Ovary (tissue), 9 donors: ENCODE measurements around the gene KIF1A. TPM values are rescaled to one million over a fixed set of nuclear protein-coding genes. Genes with fewer than 3 reads are reported as not detected.

Source experiments
- DNase-seq, 5 donors: peaks; one replicate each; pipeline ENCODE4 v3.0.0-alpha.2; 2019 to 2020
- H3K27ac ChIP-seq, 2 donors: fragments of 200-600 bp; one replicate each; pipeline versions ENCODE4 v1.5.1 to v1.8.0; 2019 to 2022
- H3K27me3 ChIP-seq: fragments of 200-600 bp; one replicate; pipeline ENCODE4 v1.8.0; 2022
- H3K36me3 ChIP-seq: fragments of 200-600 bp; sonication (generic); one replicate; pipeline ENCODE4 v1.5.1; 2019
- H3K4me1 ChIP-seq: one replicate; pipeline ENCODE4 v1.8.1; 2013; ENCODE audit warnings: mild to moderate bottlenecking, moderate library complexity; ENCODE audit not compliant: insufficient read depth
- H3K4me3 ChIP-seq: fragments of 200-600 bp; sonication (generic); one replicate; pipeline ENCODE4 v1.5.1; 2017
- H3K9me3 ChIP-seq, 2 donors: fragments of 200-600 bp in 1 of 2; sonication (generic) in 1 of 2; one replicate each; pipeline versions ENCODE4 v1.5.1 to v1.8.1; 2013 to 2019; ENCODE audit warnings: mild to moderate bottlenecking in 1 of 2, moderate library complexity in 1 of 2
- CTCF ChIP-seq, 3 donors: fragments of 450-650 bp in 2 of 3; fragments of 200-600 bp in 1 of 3; IDR thresholded peaks; one replicate each; pipeline versions ENCODE4 v1.5.1 to v1.8.0; 2016 to 2022; ENCODE audit warnings: antibody characterized with exemption in 3 of 3, mild to moderate bottlenecking in 1 of 3
- EP300 ChIP-seq: sonication (generic); formaldehyde crosslinking; IDR thresholded peaks from one replicate; pipeline ENCODE4 v1.6.1; 2017; ENCODE audit warnings: antibody characterized with exemption
- POLR2A ChIP-seq: fragments of 450-650 bp; IDR thresholded peaks from one replicate; pipeline ENCODE4 v1.6.1; 2017; ENCODE audit warnings: antibody characterized with exemption, mild to moderate bottlenecking, moderate library complexity
- WGBS, 3 donors: extraction: QIAGEN DNeasy Blood & Tissue Kit in 1 of 3; methylation state at CpG; one replicate each; pipeline versions ENCODE4 v1.1.5 to v1.1.7; 2013 to 2017; 5-methylcytosine and 5-hydroxymethylcytosine counted together
- intact Hi-C, 4 donors: fragments of 100-400 bp; cut with DNase I; formaldehyde crosslinking; loops; one replicate each; pipeline versions ENCODE4 v1.11.0 to v1.15.1; 2022 to 2023
- polyA plus RNA-seq, 2 donors: library from polyadenylated mRNA; stranded (reverse); fragments of 200-250 nt in 1 of 2; fragments of 350-450 nt in 1 of 2; fragmentation: Illumina TruSeq in 1 of 2; extraction: RNeasy Lipid Tissue Mini Kit (QIAGEN cat#74804) in 1 of 2; gene quantifications; one replicate each; pipeline ENCODE4 v1.2.3, GENCODE V29; 2013 to 2014
- total RNA-seq, 7 donors: library from RNA; depleted of rRNA in 2 of 7; stranded (reverse); fragments of >200 nt in 2 of 7; fragmentation: NEBNext Ultra II Directional in 3 of 7; extraction: Animal tissue kit (Norgen Biotek cat#: 25700) in 3 of 7; gene quantifications; one replicate each; pipeline versions ENCODE4 v1.1.0 to v1.2.4, GENCODE V29; 2016 to 2023
- donor health status: DM: no; HTN: no; CAD: no; lungs with moderate emphysema.
- donor health status: DM: no; HTN: no; CAD: no.
- donor health status: Bipolar disorder and iron deficiency.
- donor health status: DM: yes; HTN: yes; CAD: no.
- donor health status: DM: no; HTN: no; CAD: no.
- donor health status: DM: yes; HTN: yes; CAD: no.

Gene KIF1A
- total and polyA plus RNA-seq, 9 donors = 0.48 to 4.4 (median 1.2) TPM

- Histone ChIP-seq H3K9me3 (no peaks in the 10 kb centered on the region), H3K4me1 (peaks cover 1% of the 10 kb centered on the region), H3K4me3 (no peak overlapping the region), H3K27me3 (no peaks in the 10 kb centered on the region), H3K36me3 (no peaks in the 10 kb centered on the region), H3K27ac (no peak overlapping the region)
- intact Hi-C loops = no loop called here
- DNase-seq = no peak
- TF ChIP-seq EP300 = no peak
- no peak for TF ChIP-seq POLR2A
- TF ChIP-seq CTCF (IDR thresholded peaks at IDR 0.05) = no peak
- 84 to 85% (median 85%) methylated on average over 9 of the region's 9 CpGs for WGBS, 3 donors
These were observed 4.0 kb downstream of the KIF1A start for GRCh38 chr2:240815761-240816583.

GRCh38 chr2:240814946-240815760, 4.9 kb downstream of the KIF1A start:
- intact Hi-C loops = no loop called here
- H3K27ac ChIP-seq = no peak overlapping the region
- WGBS, 3 donors = 87 to 91% (median 90%) methylated on average over 11 of the region's 11 CpGs
- H3K4me1 ChIP-seq = no peaks in the 10 kb centered on the region
- H3K36me3 ChIP-seq = no peaks in the 10 kb centered on the region
- no peaks in the 10 kb centered on the region for H3K9me3 ChIP-seq
- TF ChIP-seq POLR2A = no peak
- TF ChIP-seq EP300 = no peak
- no peak for TF ChIP-seq CTCF (IDR thresholded peaks at IDR 0.05)
- peak in 1 of 5 donors; percentile 7 for DNase-seq
- H3K27me3 ChIP-seq = no peaks in the 10 kb centered on the region
- H3K4me3 ChIP-seq = no peak overlapping the region

- no peak for DNase-seq
- no peak overlapping the region for H3K4me3 ChIP-seq
- WGBS, 3 donors = 93 to 97% (median 95%) methylated on average over 4 of the region's 4 CpGs
- intact Hi-C loops = no loop called here
- H3K4me1 ChIP-seq = no peaks in the 10 kb centered on the region
- H3K9me3 ChIP-seq = no peaks in the 10 kb centered on the region
- no peaks in the 10 kb centered on the region for H3K27me3 ChIP-seq
- H3K27ac ChIP-seq = no peak overlapping the region
- no peaks in the 10 kb centered on the region for H3K36me3 ChIP-seq
- TF ChIP-seq EP300 = no peak
- no peak for TF ChIP-seq POLR2A
- no peak for TF ChIP-seq CTCF (IDR thresholded peaks at IDR 0.05)
These were observed 5.7 kb downstream of the KIF1A start for GRCh38 chr2:240814280-240814679.

GRCh38 chr2:240813231-240813921, 6.6 kb downstream of the KIF1A start:
- peak in 1 of 5 donors; percentile 10 for DNase-seq

More at GRCh38 chr2:240813231-240813921, 6.6 kb downstream of the KIF1A start:
- Histone ChIP-seq H3K9me3 (no peaks in the 10 kb centered on the region), H3K27me3 (no peaks in the 10 kb centered on the region), H3K4me3 (no peak overlapping the region), H3K4me1 (no peaks in the 10 kb centered on the region), H3K36me3 (no peaks in the 10 kb centered on the region), H3K27ac (no peak overlapping the region)
- no peak for TF ChIP-seq CTCF (IDR thresholded peaks at IDR 0.05)
- TF ChIP-seq POLR2A = no peak
- no peak for TF ChIP-seq EP300
- 91 to 96% (median 94%) methylated on average over 17 of the region's 17 CpGs for WGBS, 3 donors
- intact Hi-C loops = no loop called here
